NCI-H526 (cell line): ENCODE results near the gene HDAC7.

ENCODE experiments used
- DNase-seq, 2 experiments: peaks; one replicate each; lab custom pipeline; 2025; lab: John Stamatoyannopoulos, UW

Gene HDAC7

DNA sequence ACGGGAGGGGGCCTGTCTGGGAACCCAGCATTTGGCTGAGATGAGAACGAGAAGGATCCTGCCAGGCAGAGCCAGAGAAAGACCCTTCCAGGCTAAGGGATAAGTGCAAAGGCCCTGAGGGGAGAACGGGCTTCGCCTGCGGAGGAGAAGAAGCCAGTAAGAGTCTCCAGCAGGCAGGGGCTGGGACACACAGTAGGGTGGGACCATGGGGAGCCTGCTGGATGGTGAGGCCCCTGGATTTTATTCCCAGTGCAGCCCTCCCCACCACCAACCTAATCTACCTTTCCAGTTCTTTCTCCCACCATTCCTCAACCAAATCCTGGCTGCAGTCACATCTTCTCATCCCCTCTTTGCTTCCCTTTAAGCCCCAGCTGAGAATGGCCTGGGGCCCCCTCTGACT is 73.6 kb downstream of the HDAC7 start:
- no peak for DNase-seq

DNA sequence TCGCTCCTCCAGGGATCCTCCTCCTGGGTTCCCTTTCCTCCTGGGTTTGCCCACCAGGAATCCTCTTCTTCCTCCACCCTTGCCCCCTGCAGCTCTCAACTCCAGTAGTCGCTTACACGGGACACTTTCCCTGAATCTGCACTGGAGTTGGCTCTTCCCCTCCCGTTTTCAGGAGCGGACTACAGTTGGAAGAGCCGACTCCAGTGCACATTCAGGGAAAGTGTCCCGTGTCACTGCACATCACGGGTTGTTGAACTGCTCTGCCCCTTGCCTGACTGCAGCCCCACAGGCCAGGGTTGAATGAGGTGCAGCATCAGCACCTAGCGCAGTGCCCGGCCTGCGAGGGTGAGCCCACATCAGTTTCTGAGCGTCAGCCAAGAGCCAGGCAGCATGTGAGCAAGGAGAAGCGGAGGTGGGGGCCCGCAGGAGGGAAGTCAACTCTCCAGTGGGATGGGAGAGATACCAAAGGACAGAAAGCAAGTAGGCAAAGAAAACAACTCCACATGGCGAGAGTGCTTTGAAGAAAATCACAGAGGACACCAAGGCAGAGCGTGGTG is 74.1 kb downstream of the HDAC7 start:
- DNase-seq = no peak

DNA sequence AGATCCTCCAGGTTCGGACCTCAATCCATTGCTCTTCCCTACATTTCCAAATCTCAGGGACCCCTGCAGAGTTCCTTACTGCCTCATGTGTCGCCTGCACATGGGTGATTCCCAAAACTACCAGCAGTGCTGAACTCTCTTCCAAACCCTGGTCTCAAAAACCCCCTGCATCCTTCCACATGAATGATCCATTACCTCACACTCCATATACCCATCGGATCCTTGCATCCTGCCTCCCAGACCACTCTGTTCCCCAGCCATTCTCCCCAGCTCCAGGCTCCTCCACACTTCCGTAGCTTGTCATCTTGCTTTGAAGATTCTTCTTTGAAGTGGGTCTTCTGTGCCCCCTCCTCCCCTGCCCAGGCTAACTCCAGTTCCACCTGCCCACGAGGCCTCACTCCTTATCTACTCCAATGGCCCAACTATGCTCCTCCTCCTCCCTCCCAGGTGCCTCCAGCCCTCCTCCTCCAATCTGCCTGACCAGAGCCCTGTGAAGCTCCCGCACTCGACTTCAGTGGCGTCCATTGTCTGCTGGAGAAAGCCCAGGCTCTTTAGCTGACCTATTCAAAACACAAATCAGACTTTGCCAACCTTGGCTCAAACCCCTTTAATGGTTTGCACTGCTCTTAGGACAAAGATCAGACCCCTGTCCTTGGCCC is 74.8 kb downstream of the HDAC7 start:
- DNase-seq = no peak

DNA sequence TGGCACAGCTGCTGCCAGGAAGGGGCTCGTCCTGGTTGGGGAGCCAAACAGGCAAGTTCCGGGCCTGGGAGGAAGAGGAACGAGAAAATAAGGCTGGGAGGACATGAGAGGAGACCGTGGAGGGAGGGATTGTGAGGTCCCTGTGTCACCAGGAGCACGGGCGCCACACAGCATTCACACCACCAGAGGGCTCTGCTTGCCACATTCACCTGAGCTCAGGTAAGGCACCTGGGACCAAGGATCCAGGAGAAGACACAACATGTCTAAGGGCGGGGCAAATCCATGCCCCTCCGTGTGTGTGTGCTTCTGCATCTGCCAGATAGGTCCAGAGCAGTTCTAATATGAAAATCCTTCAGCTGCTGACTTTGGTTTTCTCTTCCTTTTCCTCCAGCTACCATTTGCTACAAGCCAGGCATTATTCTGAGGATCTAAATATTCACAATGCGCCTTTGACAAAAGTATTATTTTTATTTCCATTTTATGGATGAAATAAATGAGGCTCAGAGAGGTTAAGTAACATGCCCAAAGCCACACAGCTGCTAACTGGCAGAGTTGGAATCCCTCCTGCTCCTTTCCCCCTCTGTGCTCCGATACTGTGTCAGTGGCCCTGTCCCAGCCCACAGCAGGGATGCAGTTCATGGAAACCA is 75.6 kb downstream of the HDAC7 start:
- DNase-seq = peak; percentile 88 to 90

DNA sequence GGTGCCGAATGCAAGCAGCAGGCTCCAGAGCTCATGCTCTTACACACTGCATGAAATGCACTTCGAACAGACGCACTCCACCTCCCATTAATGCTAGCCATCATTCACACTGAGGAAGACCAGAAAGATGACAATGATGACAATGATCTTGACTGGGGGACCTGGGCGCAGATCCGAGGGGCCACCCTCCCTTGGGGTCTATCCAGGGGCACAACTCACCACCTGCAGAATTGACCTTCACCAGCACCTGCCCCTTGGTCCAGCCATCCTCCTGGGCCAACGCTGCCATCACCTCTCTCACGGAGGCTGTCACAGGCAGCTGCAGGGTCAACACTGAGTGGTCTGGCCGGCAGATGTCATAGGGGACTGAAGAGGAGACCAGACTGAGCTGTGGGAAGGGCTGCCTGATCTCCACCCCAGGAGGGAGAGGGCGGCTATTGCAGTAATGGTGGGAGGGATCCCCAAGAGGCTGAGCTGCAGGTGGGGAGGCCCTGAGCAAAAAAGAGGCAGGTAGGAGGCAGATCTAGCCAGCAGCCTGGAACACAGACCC is 76.3 kb downstream of the HDAC7 start:
- DNase-seq = no peak

DNA sequence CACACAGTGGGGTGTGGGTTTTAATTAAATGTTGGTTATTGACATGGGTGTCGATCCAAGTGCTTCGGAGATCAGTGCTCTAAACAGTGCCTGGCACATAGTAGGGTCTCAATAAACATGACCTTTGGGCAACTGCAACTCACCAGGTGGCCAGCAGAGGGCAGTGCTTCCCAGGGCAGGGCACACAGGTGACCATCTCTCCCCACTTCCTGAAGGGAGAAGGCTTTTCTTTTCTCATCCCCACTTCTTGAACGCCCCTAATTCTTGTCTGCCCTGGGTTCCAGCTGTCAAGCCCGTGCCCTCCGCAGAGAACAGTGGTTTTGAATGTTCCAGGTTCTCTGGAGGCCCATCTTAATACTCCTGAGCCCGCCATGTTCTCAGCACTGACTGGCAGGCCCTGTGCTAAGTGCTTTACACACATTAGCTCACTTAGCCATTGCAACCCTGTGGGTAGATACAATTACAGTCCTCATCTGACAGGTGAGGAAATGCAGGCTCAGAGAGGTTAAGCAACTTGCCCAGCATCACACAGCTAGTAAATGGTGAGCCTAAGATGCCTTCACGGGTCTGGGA is 77.4 kb downstream of the HDAC7 start:
- DNase-seq = peak; percentile 5 to 30

DNA sequence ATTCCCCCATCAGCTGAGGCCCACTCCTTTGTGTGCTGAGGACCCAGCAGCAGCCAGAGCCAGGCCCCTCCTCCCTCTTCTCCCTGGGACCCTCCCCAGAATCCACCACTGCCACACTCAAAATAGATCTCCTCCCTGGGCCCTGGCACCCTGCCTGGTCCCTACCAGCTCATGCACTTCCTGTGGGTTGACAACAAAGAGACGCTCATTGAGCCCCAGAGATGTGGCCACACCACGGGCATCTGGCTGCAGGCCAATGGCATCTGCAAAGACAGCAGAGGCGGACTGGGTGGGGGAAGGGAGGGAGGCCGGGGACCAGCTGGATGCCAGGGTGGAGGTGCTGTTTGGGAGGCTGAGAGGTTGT is 78.4 kb downstream of the HDAC7 start:
- no peak for DNase-seq

- no peak for DNase-seq
These were observed 78.9 kb downstream of the HDAC7 start for GRCh38 chr12:47740606-47741339.

GRCh38 chr12:47739979-47740378 is 79.7 kb downstream of the HDAC7 start:
- no peak for DNase-seq

GRCh38 chr12:47739297-47739696 is 80.4 kb downstream of the HDAC7 start:
- no peak for DNase-seq

DNA sequence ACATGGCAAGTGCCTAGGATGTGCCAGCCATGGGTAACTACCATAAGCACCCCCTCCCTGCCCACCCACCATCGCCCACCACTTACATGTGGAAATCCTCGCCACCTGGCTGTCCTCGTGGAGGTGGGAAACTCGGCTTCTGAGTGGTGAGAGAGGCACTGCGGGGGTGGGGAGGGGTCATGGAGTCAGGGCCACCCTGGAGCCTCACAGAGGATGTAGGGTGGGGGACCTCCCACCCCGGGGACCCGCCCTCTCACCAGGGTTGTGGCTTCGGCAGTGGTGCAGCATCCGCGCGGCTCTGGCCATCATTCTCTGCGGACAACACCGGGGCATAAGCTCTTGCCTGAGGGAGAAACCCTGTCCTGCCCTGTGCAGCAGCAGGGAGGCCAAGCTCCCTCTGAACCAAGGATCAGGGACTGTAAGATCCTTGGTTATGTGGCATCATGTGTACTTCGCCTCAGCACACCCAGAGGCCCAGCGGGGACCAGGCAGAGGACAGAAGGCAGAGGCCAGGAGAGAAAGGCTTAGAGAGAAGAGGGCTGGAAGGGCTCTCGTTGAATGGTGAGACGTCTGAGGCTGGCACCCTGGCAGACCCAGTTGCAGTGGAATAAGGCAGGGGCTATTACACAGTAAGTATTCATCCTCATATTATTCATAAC is 81.6 kb downstream of the HDAC7 start:
- no peak for DNase-seq

DNA sequence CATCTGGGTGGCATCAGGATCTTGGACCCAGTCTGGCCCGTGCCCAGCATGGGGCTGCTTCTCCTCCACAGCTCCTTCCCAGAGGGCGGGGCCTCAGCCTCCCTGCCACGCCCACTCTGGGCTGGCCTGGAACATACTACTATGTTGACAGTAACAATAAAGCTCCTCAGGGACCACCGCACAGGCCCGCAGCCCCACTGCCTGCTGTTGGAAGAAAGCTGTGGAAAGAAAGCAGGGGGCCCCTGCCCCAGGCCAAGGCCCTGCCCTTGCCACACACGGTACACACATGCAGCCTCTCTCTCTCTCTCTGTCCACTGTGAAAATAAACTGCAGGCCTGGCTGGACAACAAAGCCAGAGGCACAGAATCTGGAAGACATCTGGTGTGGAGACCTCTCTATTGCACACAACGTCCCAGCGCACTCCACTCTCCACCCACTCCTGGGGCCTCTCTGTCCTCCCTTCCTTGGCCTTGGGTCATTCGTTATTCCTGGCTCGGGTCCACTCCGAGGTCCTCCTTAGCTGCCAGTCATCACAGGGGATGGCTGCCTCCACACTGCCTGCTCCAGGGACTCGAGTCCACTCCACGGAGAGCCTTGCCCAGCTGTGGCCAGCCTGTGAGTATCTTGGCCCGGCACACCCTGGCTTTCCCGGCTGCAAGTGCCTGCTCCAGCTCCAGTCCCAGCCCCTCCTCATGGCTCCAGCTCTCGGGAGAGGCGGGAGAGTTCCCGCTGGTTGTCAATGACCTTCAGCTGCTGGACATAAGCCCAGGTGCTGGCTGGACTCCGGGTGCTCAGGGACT is 82.6 kb downstream of the HDAC7 start:
- DNase-seq = no peak

GRCh38 chr12:47736216-47736615 is 83.5 kb downstream of the HDAC7 start:
- no peak for DNase-seq

GRCh38 chr12:47735649-47736048 is 84.1 kb downstream of the HDAC7 start:
- DNase-seq = no peak

DNA sequence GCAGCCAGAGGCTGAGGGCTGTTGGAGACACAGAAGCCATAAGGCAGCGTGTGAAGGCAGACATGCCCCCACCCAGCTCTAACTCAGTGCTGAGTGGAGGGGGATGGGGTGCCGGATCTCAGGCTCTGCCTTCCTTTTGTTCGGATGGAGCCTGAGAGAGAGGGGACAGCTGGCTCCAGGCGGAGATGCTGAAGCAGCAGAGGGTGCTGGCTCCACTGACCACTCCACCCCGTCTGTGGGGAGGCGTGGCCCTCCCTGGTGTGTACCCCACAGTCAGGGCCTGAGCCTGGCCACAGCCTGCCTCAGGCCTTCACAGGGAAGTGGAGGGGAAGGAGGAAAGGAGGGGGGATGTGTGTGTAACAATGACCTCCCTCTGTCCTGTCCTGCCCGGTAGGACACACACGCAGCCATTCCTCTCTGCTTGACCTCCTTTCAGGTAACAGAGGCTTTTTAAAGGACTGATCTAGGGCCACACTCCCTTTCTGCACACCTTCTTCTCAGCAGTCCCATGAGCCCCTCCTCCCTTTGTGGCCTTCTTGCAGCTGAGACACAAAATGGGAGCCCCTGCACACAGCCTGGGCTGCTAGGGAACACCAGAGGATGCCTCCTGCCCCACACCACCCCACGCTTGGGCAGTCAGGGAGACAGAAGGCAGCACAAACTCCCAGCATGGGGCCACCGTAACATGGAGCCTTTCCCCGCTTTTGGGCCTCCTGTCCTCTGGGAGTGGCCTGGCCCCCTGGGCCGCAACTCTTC is 84.8 kb downstream of the HDAC7 start:
- no peak for DNase-seq

DNA sequence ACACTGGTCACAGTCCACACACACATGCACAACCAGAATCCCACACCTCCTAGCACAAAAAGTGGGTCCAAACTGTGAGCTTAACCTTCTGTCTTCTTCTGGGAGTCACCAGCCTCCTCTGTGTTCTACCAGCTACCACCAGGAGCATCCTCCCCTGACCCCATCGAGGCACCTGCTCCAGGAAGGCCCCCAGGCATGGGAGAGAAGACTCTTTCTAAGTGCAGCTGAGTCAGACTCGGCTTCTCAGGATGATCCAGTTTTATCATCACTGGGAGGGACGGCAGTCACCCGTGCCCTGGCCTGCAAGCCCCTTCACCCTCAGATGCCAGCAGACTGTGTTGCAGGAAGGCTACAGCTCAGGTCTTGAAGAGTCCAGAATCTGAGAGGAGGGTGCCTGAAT is 86.6 kb downstream of the HDAC7 start:
- DNase-seq = no peak
